ENCODE data around the gene SELENOI. TPM values are rescaled to one million over a fixed set of nuclear protein-coding genes. Genes with fewer than 3 reads are reported as not detected.

The SELENOI gene
- total RNA-seq, 1 experiment from 2014 or later = 63.3 TPM

DNA sequence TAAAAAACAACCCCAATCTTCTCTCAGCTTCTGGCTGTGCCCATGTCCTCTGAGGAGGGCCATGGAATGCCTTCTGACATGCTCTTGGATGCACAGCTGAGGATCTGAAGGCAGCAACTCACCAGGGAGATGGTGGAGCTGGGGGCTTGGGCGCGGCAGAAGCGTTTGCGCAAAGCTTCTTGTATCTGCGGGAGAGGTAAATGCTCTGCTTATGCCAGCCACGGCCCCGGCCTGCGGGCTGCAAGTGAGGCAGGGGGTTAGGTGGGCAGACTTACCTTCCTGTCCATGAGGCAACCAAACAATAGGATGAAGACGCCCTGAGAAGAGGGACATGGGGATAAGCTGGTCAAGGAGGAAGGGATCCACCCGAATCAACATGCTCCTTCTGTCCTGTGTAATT lies 36.0 kb upstream of the SELENOI start:
- Histone ChIP-seq H3K4me3 (replicated peaks in 1 of 2; ENCODE audit: low read depth in 1 of 2, low read length in 2 of 2) (no peak overlapping the region), H3K4me2 (ENCODE audit: low read length) (no peak overlapping the region), H3K79me2 (ENCODE audit: insufficient read depth, low read length) (no peaks in the 10 kb centered on the region), H3K4me1 (ENCODE audit: control insufficient read depth in 1 of 2, insufficient read depth in 2 of 2, low read length in 2 of 2) (no peaks in the 10 kb centered on the region), H3K27me3 (ENCODE audit: insufficient read depth, low read length) (no peaks in the 10 kb centered on the region), H3K9me3 (ENCODE audit: control insufficient read depth in 1 of 2, insufficient read depth in 1 of 2, low read depth in 1 of 2, low read length in 2 of 2) (no peaks in the 10 kb centered on the region), H3K9me2 (ENCODE audit: insufficient read depth) (no peaks in the 10 kb centered on the region), H3K27ac (ENCODE audit: low read depth, low read length) (no peak overlapping the region), H2AFZ (ENCODE audit: low read depth, low read length, poor library complexity, severe bottlenecking) (no peak overlapping the region), H4K20me1 (ENCODE audit: insufficient read depth) (no peaks in the 10 kb centered on the region), H3K36me3 (ENCODE audit: control insufficient read depth in 1 of 2, insufficient read depth in 2 of 2, low read length in 2 of 2) (no peaks in the 10 kb centered on the region), H3K9ac (ENCODE audit: low read length) (no peak overlapping the region)
- POLR2A ChIA-PET = no interaction called here
- no peak for DNase-seq (ENCODE audit: low read depth, low spot score)
- CTCF ChIA-PET = interaction anchor here (1.0 kb wide), 1 partner anchor 359 kb away, joined by 4 read pairs; no protein-coding TSS in a partner anchor
- RAD21 ChIA-PET (ENCODE audit: low non-redundant PET in 1 of 2, low total read pairs in 2 of 2, uncharacterized antibody in 2 of 2, unreplicated experiment in 2 of 2) = no interaction called here
- TF ChIP-seq, protein P1, sequence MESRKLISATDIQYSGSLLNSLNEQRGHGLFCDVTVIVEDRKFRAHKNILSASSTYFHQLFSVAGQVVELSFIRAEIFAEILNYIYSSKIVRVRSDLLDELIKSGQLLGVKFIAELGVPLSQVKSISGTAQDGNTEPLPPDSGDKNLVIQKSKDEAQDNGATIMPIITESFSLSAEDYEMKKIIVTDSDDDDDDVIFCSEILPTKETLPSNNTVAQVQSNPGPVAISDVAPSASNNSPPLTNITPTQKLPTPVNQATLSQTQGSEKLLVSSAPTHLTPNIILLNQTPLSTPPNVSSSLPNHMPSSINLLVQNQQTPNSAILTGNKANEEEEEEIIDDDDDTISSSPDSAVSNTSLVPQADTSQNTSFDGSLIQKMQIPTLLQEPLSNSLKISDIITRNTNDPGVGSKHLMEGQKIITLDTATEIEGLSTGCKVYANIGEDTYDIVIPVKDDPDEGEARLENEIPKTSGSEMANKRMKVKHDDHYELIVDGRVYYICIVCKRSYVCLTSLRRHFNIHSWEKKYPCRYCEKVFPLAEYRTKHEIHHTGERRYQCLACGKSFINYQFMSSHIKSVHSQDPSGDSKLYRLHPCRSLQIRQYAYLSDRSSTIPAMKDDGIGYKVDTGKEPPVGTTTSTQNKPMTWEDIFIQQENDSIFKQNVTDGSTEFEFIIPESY (IDR thresholded peaks at IDR 0.05; ENCODE audit: extremely low read depth, insufficient replicate concordance, low read length) = no peak
- TF ChIP-seq ELF1 (IDR thresholded peaks at IDR 0.05; ENCODE audit: borderline replicate concordance, low read depth) (no peak), SRF (IDR thresholded peaks at IDR 0.05; ENCODE audit: low read depth) (no peak), EZH2phosphoT487 (IDR thresholded peaks at IDR 0.05; ENCODE audit: borderline replicate concordance) (no peak), POLR2A (IDR thresholded peaks at IDR 0.05; ENCODE audit: borderline replicate concordance, extremely low read depth, insufficient read depth, insufficient read length) (no peak)
- BruUV-seq (replicated peaks) = no TSS peak
- intact Hi-C loops (cut with micrococcal nuclease) = no loop called here
- no peak for ATAC-seq

- Histone ChIP-seq H3K9me2 (ENCODE audit: insufficient read depth) (no peaks in the 10 kb centered on the region), H3K79me2 (ENCODE audit: insufficient read depth, low read length) (no peaks in the 10 kb centered on the region), H3K27ac (ENCODE audit: low read depth, low read length) (no peak overlapping the region), H3K36me3 (ENCODE audit: control insufficient read depth in 1 of 2, insufficient read depth in 2 of 2, low read length in 2 of 2) (no peaks in the 10 kb centered on the region), H3K4me2 (ENCODE audit: low read length) (no peak overlapping the region), H3K9me3 (ENCODE audit: control insufficient read depth in 1 of 2, insufficient read depth in 1 of 2, low read depth in 1 of 2, low read length in 2 of 2) (no peaks in the 10 kb centered on the region), H3K4me1 (ENCODE audit: control insufficient read depth in 1 of 2, insufficient read depth in 2 of 2, low read length in 2 of 2) (no peaks in the 10 kb centered on the region), H3K9ac (ENCODE audit: low read length) (no peak overlapping the region), H3K4me3 (replicated peaks in 1 of 2; ENCODE audit: low read depth in 1 of 2, low read length in 2 of 2) (no peak overlapping the region), H2AFZ (ENCODE audit: low read depth, low read length, poor library complexity, severe bottlenecking) (no peak overlapping the region), H3K27me3 (ENCODE audit: insufficient read depth, low read length) (no peaks in the 10 kb centered on the region; the same call in 1 of the 2 replicates), H4K20me1 (ENCODE audit: insufficient read depth) (no peaks in the 10 kb centered on the region)
- intact Hi-C loops (cut with micrococcal nuclease) = no loop called here
- ATAC-seq (no peak), DNase-seq (ENCODE audit: low read depth, low spot score) (no peak)
- ChIA-PET CTCF (no interaction called here), POLR2A (no interaction called here), RAD21 (ENCODE audit: low non-redundant PET in 1 of 2, low total read pairs in 2 of 2, uncharacterized antibody in 2 of 2, unreplicated experiment in 2 of 2) (no interaction called here)
- BruUV-seq (replicated peaks) = no TSS peak
- TF ChIP-seq POLR2AphosphoS5 (IDR thresholded peaks at IDR 0.05; ENCODE audit: low read depth, low read length) (no peak), CTCF (IDR thresholded peaks at IDR 0.05 in 2 of 3, conservative IDR thresholded peaks at IDR 0.05 in 1 of 3; ENCODE audit: borderline replicate concordance in 1 of 3, insufficient read depth in 1 of 3, low read depth in 2 of 3, low read length in 2 of 3) (no peak), CEBPB (IDR thresholded peaks at IDR 0.05; ENCODE audit: low read depth) (no peak), ELF1 (IDR thresholded peaks at IDR 0.05; ENCODE audit: borderline replicate concordance, low read depth) (no peak), CBX3 (IDR thresholded peaks at IDR 0.05; ENCODE audit: low read depth) (no peak), TCF7L2 (IDR thresholded peaks at IDR 0.05; ENCODE audit: borderline replicate concordance, extremely low read depth, insufficient read depth, insufficient read length) (no peak), RAD21 (IDR thresholded peaks at IDR 0.05; ENCODE audit: low read depth) (no peak), YY1 (IDR thresholded peaks at IDR 0.05; ENCODE audit: extremely low read depth, insufficient replicate concordance, low read depth, low read length) (no peak), EGR1 (IDR thresholded peaks at IDR 0.05; ENCODE audit: low read depth) (no peak), EZH2phosphoT487 (IDR thresholded peaks at IDR 0.05; ENCODE audit: borderline replicate concordance) (no peak), ZFX (IDR thresholded peaks at IDR 0.05) (no peak), FOSL1 (IDR thresholded peaks at IDR 0.05; ENCODE audit: low read depth) (no peak), EZH2 (IDR thresholded peaks at IDR 0.05) (no peak)
- TF ChIP-seq, protein P2, sequence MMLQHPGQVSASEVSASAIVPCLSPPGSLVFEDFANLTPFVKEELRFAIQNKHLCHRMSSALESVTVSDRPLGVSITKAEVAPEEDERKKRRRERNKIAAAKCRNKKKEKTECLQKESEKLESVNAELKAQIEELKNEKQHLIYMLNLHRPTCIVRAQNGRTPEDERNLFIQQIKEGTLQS (IDR thresholded peaks at IDR 0.05) = no peak
These were observed 33.5 kb upstream of the SELENOI start for GRCh38 chr2:26312471-26312870.

Measured in HCT116 (cell line).